Stimulated activated naive CD4-positive, alpha-beta T cell (primary cell): Measurements from ENCODE around the gene CENPE.

Source experiments
- DNase-seq, 6 experiments: peaks; one replicate each; lab custom pipeline; 2025; lab: John Stamatoyannopoulos, UW

The CENPE gene

DNA sequence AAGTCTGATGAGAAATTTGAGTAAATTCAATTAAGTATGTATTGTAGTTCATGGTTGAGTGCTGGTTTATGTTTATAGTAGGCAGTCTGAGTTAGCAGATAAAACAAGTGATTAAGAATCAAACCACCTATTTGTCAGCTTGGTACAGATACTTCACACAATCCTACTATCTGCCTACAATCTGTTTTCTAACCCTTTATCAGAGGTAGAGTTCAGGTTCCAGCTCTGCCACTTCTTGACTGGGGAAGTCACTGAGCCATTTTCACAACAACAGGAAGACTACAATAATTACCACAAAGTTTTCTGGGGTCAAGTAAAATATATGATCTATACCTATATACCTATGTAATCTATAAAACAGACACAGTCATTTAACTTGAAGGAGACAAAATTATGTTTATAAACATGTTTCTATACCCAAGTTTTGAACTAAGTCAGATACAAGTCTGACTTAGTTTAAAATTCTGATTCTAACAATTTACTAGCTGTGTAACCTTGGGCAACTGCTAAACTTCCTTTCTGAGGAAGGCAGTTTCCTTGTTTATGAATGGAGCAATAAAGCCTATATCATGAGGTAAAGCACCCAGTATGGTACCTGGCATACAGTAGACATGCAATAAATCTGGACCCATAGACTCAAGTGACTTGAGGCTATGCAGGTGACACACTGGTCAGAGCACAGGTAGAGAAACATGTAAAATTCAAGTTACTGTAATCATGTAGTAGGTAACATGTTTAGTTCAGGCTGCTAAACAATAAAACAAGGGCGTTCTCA, 61.3 kb downstream of the CENPE start:
- DNase-seq = no peak

DNA sequence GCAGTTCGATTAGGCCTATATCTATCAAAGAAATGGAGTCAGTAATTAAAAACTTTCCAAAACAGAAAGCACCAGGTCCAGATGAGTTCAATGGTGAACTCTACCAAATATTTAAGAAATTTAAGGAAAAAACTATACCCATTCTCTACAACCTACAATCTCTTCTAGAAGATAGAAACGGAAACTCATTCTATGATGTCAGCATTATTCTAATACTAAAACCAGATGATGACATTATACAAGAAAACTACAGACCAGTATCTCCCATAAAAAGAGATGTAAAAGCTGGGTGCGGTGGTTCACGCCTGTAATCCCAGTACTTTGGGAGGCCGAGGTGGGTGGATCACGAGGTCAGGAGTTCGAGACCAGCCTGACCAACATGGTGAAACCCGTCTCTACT, 69.0 kb downstream of the CENPE start:
- DNase-seq = no peak

DNA sequence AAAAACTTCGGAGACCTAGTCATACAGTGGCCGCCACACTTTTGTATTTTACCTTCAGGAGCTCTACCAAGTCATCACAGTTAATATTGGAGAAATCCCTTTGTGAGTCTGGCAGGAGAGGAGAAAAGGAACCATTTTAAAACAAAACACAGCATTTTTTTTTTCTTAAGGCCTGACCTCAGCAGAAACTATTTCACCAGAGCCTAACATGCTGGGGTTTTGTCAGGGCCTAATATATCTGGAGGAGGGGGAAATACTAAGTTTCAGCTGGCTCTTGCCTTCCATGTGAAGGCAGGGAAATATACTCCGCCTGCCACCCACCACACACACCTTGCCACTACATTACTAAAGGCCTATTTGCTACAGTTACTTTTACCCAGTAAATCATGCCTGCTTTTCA, 72.0 kb downstream of the CENPE start:
- no peak for DNase-seq

DNA sequence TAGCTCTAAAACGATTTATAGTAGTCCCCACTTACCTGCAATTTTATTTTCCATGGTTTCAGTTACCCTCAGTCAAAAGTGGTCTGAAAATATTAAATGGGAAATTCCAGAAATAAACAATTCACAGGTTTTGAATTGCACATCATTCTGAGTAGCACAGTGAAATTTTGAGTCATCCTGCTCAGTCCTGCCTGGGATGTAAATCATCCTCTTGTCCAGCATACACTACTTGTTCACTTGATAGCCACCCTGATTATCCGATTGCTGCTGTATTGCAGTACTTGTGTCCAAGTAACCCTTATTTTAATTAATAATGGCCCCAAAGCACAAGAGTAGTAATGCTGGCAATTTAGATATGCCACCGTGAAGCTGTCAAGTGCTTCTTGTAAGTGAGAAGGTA, 75.0 kb downstream of the CENPE start:
- DNase-seq = no peak

DNA sequence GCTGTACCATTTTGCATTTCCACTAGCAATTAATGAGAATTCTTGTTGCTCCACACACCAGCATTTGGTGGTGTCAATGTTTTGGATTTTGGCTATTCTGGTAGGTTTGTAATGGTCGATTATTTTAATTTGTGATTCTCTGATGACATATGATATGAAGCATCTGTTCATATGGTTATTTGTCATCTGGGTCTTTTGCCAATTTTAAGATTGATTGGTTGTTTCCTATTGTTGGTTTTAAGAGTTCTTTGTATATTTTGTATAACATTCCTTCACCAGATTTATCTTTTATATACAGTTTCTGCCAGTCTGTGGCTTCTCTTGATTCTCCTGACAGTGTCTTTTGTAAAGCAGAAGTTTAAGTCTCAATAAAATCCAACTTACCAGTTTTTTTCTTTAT, 80.0 kb downstream of the CENPE start:
- DNase-seq = no peak

DNA sequence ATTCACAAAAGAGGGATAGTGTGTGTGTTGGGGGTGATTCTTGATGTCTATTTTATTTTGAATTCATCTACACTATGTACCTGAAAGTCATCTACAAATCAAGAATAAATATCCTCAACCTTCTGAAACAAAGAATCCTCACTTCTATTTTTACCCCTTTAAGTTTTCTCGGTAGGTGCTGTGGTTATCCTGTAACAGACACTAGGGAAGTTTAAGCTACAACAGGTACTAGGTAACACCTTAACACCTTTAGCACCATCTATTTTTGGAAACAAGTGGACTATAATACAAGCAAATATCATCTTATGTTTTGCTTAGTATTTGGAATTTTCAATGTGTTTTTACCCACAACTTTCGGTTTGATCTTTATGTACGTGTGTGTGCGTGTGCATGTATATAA, 86.5 kb downstream of the CENPE start:
- DNase-seq = no peak

DNA sequence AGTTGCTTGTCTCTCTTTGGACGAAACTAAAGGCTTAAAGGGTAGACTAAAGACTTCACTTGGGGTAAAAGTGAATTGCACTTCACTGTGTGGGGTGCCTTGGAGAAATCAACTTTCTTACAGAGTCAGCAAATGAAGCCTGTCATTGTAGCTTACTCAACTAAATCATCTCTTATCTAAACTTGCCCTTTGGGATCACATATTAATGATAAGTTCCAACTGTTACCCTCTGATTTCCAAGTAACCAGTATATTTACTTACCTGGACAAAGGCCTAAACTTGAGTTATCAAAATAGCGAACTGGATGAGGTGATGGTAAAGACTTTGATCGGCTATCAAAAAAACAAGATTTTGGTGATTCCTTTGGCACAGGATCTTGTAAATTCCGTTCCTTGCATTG, 89.6 kb downstream of the CENPE start:
- no peak for DNase-seq

DNA sequence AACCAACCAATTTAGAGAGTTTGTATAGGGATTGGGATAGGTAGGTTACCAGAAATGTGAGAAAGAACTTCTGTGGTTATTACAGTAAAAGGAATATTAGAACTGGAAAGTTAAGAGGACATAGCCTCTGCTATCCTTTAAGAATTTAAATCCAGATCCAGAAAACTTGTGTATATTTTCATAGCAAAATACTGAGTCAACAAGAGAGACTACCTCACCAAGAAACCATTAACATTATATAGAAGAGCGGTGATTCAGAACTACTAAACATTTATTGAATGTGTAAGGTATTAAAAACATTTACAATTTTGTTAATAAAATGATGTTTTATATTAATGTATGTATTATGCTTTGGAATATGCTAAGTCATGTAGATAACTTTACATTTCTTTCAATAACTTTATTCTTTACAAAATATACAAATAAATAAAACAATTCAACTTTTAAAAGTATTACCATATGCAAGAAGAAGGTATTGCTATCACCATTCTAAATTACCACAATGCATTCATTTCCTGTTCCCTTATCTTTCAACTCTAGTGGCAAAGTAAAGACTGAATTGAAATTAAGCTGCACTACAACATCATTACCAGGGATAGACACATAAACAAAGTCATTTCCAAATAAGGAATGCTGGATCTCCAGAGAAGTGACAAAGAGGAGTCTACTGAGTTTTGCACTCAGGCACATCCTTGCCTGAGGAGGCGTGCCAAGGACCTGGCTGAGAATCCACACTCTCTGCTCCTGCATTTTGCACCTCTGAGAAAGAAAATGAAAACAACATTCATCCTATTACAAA, 92.4 kb downstream of the CENPE start:
- no peak for DNase-seq

DNA sequence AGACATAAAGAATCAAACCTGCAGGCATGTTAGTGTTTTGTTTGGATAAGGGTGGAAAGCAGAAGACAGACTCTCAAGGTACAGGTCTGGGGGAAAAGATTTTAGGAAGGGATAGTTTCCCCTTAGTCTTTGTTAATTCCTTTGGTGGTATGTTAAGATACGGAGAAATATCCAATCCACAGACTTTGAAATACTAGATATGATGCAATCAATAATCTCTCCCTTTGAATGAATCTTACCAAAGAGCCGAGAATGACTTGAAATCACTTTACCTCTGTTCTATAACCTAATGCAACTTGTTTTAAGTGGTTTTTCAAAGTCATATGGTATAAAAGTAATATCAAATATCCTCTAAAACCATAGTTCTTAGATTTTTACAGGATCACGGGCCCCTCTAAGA, 93.3 kb downstream of the CENPE start:
- no peak for DNase-seq

DNA sequence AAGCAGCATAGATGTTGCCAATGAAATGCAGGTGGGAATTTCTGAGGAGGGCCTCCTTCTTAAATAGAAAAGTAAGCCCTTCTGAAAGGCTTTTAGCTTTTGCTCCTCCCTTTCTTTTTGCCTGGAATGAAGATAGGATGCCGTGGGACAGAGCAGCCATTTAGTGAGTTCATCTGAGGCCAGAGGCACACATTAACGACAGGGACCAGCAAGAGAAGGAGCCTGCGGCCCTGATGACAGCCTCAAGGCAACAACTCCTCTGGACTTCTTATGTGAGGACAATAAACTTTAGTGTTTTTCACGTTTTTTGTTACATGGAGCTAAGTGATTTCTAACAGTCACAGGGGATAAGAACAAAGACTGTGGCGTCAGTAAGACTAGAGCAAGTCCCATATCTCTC, 97.5 kb downstream of the CENPE start:
- no peak for DNase-seq

DNA sequence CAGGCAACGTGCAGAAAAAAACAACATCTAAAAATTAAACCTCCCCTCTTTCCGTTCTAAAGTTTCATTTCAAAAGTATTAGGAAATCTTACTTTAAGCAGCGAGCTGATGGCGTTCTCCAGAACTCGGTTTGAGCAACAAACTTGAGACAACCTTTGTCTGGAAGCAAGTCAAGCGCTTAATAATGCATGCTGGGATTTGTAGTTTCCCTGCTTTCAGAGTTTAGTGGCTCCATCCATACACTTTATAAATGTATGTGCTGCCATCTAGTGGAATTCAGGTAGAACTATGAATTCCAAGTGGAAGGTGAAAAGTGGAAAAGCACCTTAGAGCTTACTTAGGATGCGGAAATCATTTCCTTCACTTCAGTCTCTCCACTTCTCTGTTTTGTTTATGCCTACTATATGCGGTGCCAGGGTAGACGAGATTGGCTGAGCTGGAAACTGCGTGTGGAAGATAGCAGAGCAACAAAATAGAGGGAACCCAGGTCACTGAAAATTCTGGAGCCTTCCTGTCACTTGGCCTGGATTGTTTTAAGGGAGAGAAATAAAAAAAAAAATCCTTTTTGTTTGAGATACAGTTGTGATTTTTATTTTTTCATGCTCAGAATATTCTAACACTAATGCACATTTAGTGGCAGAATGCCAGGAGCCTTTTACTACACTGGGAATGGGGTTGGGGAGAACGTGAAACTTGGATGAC, 98.3 kb downstream of the CENPE start, which contains the start of gene BDH2:
TSS of gene BDH2 (minus strand) at position 144 of the 702 bp plus-strand sequence. CDS start 3,580 bp downstream, outside the sequence.
- DNase-seq = peak; percentile 1 to 83 (median 52)

DNA sequence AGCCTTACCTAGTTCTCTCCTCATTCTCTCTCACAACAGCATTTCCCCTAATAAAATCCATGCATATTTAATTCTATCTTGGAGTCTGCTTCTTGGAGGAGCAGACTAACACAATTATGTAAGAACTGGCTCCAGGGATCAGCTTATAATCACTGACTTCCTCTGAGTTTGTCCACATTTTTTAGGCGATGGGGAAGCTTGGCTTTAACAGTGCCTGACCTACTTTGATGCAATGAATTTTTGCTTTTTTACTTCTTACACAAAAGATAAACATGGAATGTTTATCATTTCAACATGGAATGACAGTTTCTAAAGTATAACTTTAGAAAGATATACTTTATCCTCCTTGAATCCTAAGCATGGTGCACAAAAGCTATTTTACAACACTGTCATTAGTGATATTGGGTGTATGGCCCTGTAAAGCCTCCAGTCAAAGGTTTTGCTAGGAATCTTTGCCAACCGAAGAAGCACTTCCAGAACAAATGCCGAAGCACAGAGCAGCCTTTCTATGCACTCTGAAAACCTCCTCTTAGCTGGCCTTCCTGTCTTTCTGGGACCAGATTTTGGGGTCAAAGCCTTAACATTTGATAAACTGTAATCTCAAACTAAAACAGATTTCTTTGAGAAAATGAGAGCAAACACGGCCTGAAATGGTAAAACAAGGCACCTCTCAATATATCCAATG, 99.2 kb downstream of the CENPE start:
- DNase-seq = peak in 1 of 6 experiments; percentile 10

DNA sequence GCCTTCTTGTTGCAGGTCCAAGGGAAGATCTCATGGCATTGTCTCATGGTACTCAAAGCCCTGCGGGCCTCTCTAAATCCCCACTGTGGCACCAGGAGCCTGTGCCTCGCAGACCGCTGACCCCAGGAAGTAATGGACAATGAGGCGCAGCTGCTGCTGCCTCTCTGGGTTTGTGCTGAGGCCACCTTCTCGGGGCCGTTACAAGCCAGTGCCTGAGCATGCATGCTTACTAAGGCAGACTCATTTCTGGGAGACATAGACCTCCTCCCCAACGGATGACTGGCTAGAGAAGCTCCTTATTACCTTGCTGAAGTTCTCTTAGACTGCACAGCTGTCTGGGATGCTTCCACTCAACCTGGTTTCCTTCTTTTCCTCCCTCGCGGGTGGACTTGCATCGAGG, 99.8 kb downstream of the CENPE start:
- no peak for DNase-seq

DNA sequence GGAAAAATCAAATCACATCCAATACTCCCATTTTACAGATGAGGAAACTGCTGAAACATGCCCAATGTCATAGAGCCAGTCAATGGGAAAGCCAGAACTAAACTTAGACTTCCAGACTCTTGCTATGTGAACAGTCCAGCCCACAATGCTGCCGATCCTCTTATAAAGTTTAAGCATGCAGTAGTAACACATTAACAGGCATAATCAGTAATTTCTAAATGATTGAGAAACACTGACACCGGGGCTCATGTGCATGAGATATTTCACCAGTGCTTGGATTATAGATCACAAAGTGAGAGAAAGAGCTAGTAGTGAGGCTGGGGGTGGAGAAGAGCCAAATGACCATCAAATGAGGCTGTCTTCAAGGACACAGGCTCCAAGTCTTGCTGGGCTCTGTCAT, 101.0 kb downstream of the CENPE start:
- no peak for DNase-seq

DNA sequence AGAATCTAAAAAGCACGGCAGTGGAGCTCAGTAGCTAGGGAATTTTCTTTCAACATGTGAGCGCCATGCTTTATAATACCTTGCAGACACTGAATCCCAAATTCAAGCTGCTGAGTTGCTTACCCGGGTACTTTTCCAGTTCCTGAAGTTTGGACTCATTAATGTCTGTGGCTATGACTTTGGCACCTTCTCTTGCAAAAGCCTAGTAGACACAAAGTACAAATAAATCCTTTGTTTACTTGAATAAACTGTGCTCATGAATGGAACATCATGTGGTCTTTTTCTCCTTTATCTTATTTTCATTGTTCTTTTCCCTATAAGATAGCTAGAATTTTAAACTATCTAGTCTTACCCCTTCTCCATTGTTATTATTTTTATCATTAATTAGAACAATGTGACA, 103.1 kb downstream of the CENPE start:
- no peak for DNase-seq

DNA sequence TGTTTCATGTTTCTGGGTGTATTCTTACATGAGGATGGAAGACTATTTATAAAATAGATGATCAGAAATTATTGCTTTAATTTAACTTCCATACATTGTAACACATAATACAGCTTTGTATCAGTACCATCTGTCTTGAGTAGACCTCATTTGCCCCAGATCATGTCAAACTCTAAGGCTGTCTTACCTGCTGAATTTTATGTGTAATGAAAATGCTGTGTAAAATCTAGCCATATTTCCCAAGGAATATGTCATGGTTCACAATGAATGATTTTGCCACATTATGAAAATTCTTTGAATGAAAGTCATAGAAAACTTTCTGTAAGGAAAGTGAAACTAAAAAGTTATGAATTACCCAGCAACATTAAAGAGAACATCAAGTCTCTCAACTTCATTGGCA, 105.9 kb downstream of the CENPE start:
- no peak for DNase-seq

DNA sequence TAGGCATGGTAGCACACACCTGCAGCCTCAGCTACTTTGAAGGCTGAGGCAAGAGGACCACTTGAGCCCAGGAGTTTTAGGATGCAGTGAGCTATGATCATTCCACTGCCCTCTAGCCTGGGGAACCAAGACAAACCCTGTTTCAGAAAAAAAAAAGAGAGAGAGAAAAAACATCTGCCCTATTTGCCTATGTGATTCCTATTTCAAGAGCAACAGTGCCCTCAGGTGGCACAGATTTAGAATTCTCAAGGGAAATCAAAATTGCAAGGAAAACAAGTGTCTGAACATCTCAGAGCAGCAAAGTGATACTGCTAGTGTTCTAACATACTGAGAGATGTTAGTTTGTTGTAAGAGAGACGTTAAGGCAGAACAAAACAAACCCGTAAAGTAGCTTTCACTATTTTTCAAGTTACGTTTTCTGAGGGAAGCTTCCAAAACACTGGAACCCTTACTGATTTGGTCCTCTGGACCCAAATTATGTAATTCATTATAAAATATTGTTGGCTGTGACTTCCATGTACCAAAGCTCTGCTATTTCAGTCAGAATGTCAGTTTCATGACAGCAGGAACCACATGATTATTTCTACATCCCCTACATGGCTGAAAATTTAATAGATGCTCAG, 106.4 kb downstream of the CENPE start:
- DNase-seq = peak in 5 of 6 experiments; percentile 9 to 59 (median 35)

DNA sequence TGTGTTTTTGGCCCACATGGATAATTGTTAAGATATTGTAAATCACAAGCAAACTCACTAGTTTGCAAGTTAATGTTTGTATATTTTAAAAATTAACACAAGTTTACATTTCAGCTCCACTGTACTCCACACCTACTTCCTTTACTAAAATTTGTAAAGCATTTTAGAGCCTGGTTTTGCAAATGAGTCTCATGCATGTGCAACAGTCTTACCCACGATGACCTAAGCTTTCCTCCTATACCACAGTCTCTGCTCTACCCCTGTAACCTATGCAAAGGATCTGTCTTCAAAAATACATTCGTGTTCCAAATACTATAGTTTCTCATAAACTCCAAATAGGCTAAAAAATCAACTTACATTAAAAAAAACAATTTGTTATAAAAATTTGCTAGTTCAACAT, 108.7 kb downstream of the CENPE start:
- DNase-seq = no peak

DNA sequence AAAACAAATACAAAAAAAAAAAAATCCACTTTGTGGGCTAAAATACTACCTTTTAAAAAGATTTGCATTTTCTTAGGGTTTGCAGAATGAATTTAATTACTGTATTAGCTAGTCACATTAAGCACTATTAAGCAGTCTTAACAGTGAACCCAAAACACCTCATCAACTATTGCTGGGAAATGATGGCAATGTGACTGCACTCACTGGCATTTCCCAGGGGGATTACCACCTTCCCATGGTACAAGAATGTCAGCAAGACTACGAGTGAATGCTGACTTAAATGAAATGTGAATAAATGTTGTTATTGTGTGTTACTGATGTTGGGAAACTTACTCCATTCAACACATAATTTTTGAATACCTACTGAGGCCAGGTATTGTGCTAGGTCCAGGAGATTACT, 111.6 kb downstream of the CENPE start:
- DNase-seq = no peak

DNA sequence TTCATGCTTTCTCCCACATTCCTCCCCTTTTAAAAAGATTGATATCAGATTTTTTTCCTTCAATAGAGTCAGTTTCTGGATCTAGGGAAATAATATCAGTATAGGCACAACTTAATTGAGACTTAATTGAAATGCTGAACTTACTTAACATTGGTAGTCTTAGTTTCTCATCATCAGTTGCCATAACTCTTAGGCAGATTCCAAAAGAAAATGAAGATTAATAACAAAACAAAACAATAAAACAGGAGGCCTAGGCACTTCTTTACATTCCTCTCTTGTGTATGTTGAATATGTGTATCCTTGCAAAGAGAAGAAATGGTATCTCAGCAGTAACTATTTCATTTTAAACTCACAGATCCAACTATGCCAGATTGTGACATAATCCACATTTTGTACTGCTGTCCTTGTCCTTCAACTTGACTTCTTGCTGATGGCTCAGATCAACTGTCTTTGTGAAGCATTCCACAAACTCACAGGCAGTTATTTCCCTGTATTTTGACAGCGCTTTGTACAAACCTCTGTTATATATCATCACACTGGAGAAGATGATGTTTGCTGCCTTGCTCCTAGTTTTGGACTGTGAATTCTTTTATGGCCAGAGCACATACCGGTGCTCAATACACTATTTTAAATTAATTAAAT, 112.5 kb downstream of the CENPE start:
- no peak for DNase-seq

DNA sequence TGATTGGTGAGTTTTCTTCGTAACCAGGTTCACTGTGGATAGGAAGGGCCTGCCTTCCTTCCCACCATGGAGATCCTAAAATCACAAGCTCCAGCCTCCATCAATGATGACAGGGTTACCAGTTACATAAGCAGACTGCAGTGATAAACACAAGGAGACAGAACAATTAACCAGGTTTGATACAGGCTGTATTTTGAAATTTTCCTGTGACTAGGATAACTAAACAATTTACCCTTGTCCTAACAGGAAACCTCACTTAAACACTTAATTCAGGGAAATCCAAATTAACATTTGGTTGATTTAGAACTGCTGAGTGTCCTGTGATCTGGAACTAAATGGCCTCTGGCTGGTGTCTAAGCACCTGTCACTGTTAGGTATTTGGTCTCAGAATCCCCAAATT, 118.5 kb downstream of the CENPE start:
- no peak for DNase-seq
